ENCODE measurements around the gene SH3D21. TPM values are rescaled to one million over a fixed set of nuclear protein-coding genes. Genes with fewer than 3 reads are reported as not detected.

Gene SH3D21
- total and polyA plus RNA-seq, 2 of the 8 experiments (the other 6 are each of a cell fraction or from before 2014, with no cell fraction given), result 3.4 to 8.6 TPM

- no peak for DNase-seq (ENCODE audit: low read depth in 1 of 2, low spot score in 2 of 2)
- 81% methylated on average over 1 of the region's 1 CpG; no CpG with 5 or more reads in 1 of the 2 experiments for WGBS, 2 experiments (ENCODE audit: extremely low coverage in 1 of 2, insufficient coverage in 1 of 2, insufficient read length in 1 of 2, insufficient replicate concordance in 2 of 2, low coverage in 1 of 2, low lambda C conversion rate in 2 of 2, missing lambda C conversion rate in 1 of 2)
- H3K4me2 ChIP-seq (ENCODE audit: insufficient read depth in 1 of 2, low read depth in 2 of 2, low read length in 2 of 2), result no peak overlapping the region
- peaks cover under 1 to 8% of the 10 kb centered on the region in 2 experiments for H4K20me1 ChIP-seq (replicated peaks in 1 of 2; ENCODE audit: control insufficient read depth in 1 of 2, insufficient read depth in 2 of 2, low read length in 2 of 2)
- H3K79me2 ChIP-seq (ENCODE audit: control insufficient read depth in 1 of 2, insufficient read depth in 2 of 2, low read length in 2 of 2), result peaks cover 0 to 35% of the 10 kb centered on the region in 2 experiments; a peak in 2 of 4 replicates
- H3K9ac ChIP-seq (replicated peaks in 1 of 4; ENCODE audit: extremely low read depth in 1 of 4, low read depth in 3 of 4, low read length in 3 of 4), result no peak overlapping the region
- no peak overlapping the region for H2BK5ac ChIP-seq (ENCODE audit: low read depth, low read length)
- no peak overlapping the region for H2AFZ ChIP-seq (ENCODE audit: low read length)
- ChIA-PET POLR2A (ENCODE audit: partially characterized antibody) (no interaction called here), CTCF (ENCODE audit: partially characterized antibody) (interaction anchor here (1.0 to 6.0 kb wide), 11 partner anchors 16 to 184 kb away, joined by 3 to 42 read pairs (median 8); partner anchors contain the start of genes THRAP3 and TRAPPC3)
- no peak overlapping the region for H4K91ac ChIP-seq (replicated peaks; ENCODE audit: insufficient read length, low read length)
- H3K4me3 ChIP-seq (ENCODE audit: extremely low read depth in 1 of 4, insufficient read depth in 2 of 4, low read depth in 3 of 4, low read length in 4 of 4), result no peak overlapping the region
- FAIRE-seq, result no peak
- H3K14ac ChIP-seq (ENCODE audit: insufficient read length), result no peak overlapping the region
- H4K5ac ChIP-seq (ENCODE audit: insufficient read length, low read depth, low read length), result no peak overlapping the region
- no peaks in the 10 kb centered on the region for H3K4me1 ChIP-seq (replicated peaks in 1 of 4; ENCODE audit: control insufficient read depth in 3 of 4, insufficient read depth in 4 of 4, low read length in 3 of 4)
- H2BK20ac ChIP-seq (ENCODE audit: low read length), result no peak overlapping the region
- H3K27me3 ChIP-seq (replicated peaks in 1 of 4; ENCODE audit: control insufficient read depth in 3 of 4, extremely low read depth in 1 of 4, insufficient read depth in 3 of 4, low read length in 3 of 4), result no peaks in the 10 kb centered on the region
- H3K79me1 ChIP-seq (ENCODE audit: low read depth, low read length), result no peaks in the 10 kb centered on the region
- H3K23me2 ChIP-seq (ENCODE audit: low read depth, low read length), result no peaks in the 10 kb centered on the region
- H2BK15ac ChIP-seq (ENCODE audit: low read length), result no peak overlapping the region
- no peak overlapping the region for H2BK120ac ChIP-seq (replicated peaks; ENCODE audit: low read depth, low read length)
- H3K9me3 ChIP-seq (ENCODE audit: insufficient read depth in 2 of 2, low read depth in 1 of 2, low read length in 1 of 2), result no peaks in the 10 kb centered on the region
- no peak overlapping the region for H3K4ac ChIP-seq (replicated peaks; ENCODE audit: insufficient read length, low read depth, low read length)
- H3K23ac ChIP-seq (ENCODE audit: insufficient read length), result no peak overlapping the region
- H3K18ac ChIP-seq (ENCODE audit: extremely low read depth, low read length), result no peak overlapping the region
- H3K36me3 ChIP-seq (ENCODE audit: control insufficient read depth in 2 of 4, insufficient read depth in 4 of 4, low read length in 3 of 4), result peaks cover 17 to 52% (median 44%) of the 10 kb centered on the region in 4 experiments; a peak in 7 of 8 replicates
- no peak overlapping the region for H4K8ac ChIP-seq (ENCODE audit: extremely low read depth, insufficient read depth, low read length)
- no peak overlapping the region for H2AK5ac ChIP-seq (ENCODE audit: low read depth, low read length)
- H3K27ac ChIP-seq (ENCODE audit: low read depth, low read length), result no peak overlapping the region
- no peak overlapping the region for H2BK12ac ChIP-seq (ENCODE audit: low read depth, low read length)
- H3K56ac ChIP-seq (replicated peaks; ENCODE audit: insufficient read length, low read depth, low read length), result no peak overlapping the region
- TF ChIP-seq E2F6 (IDR thresholded peaks at IDR 0.05) (no peak), POLR2A (IDR thresholded peaks at IDR 0.05; ENCODE audit: control extremely low read depth in 1 of 2, low read depth in 2 of 2, low read length in 2 of 2) (no peak)
Observed at GRCh38 chr1:36284517-36284916, 21.7 kb upstream of the SH3D21 start.
